NK-92 (cell line): ENCODE data around the gene SRSF3.

Experiments used
- DNase-seq: peaks from one replicate; lab custom pipeline; 2025; ENCODE audit not compliant: unreplicated experiment; lab: John Stamatoyannopoulos, UW

Gene SRSF3

GRCh38 chr6:36622901-36623546 is 28.9 kb downstream of the SRSF3 start:
- no peak for DNase-seq

- no peak for DNase-seq
These were observed 29.6 kb downstream of the SRSF3 start for GRCh38 chr6:36623547-36624459.

GRCh38 chr6:36624461-36625157 is 30.4 kb downstream of the SRSF3 start:
- DNase-seq, result no peak

- DNase-seq, result no peak
These were observed 31.2 kb downstream of the SRSF3 start for GRCh38 chr6:36625158-36625919.

GRCh38 chr6:36626636-36627035 is 32.5 kb downstream of the SRSF3 start:
- DNase-seq, result no peak

- DNase-seq, result no peak
These were observed 33.0 kb downstream of the SRSF3 start for GRCh38 chr6:36627141-36627540.

- DNase-seq, result no peak
These were observed 33.7 kb downstream of the SRSF3 start for GRCh38 chr6:36627801-36628246.

GRCh38 chr6:36629784-36630183 is 35.6 kb downstream of the SRSF3 start:
- no peak for DNase-seq

- no peak for DNase-seq
These were observed 37.3 kb downstream of the SRSF3 start for GRCh38 chr6:36631326-36632011.

GRCh38 chr6:36633370-36633769 is 39.2 kb downstream of the SRSF3 start:
- no peak for DNase-seq

GRCh38 chr6:36633915-36634314 is 39.8 kb downstream of the SRSF3 start:
- no peak for DNase-seq

GRCh38 chr6:36634317-36635108 is 40.4 kb downstream of the SRSF3 start:
- DNase-seq, result no peak

- DNase-seq, result no peak
These were observed 42.1 kb downstream of the SRSF3 start for GRCh38 chr6:36636283-36636682.

- no peak for DNase-seq
These were observed 42.7 kb downstream of the SRSF3 start for GRCh38 chr6:36636687-36637418.

- DNase-seq, result no peak
These were observed 44.4 kb downstream of the SRSF3 start for GRCh38 chr6:36638579-36638978.

GRCh38 chr6:36639171-36639808 is 45.1 kb downstream of the SRSF3 start:
- DNase-seq, result no peak

- DNase-seq, result no peak
These were observed 47.4 kb downstream of the SRSF3 start for GRCh38 chr6:36641543-36641942.
